Measurements from ENCODE around the gene KYNU. TPM values are rescaled to one million over a fixed set of nuclear protein-coding genes. Genes with fewer than 3 reads are reported as not detected.
"Not testable (repeated sequence)": the region's sequence is repeated elsewhere in the genome, so short reads cannot be mapped to it uniquely, and the experiment has no call there.

Gene KYNU
- total RNA-seq, 1 experiment from 2014 or later: 0.75 TPM

DNA sequence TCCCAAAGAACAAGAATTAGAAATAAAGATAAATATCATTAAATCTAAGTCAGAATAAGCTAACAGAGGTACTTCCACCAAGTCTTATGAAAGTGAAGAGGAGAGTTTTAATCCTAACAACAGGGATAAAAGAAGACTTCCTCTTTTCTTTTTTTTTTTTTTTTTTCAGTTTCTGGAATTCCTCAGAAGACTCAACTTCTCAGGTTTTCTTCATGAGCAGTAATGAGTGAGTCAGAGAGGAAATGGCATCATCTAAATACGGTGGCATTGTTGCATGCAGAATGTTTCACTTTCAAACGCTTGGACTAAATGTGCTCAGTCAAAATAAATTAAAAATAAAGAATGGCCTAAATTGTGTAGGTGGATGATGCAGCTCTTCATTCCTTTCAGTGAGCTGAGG is 206.2 kb downstream of the KYNU start:
- no peaks in the 10 kb centered on the region for H3K27me3 ChIP-seq (ENCODE audit: low read length)
- H3K9me3 ChIP-seq (ENCODE audit: low read length): no peaks in the 10 kb centered on the region
- no peaks in the 10 kb centered on the region for H3K79me2 ChIP-seq (ENCODE audit: low read length)
- no peaks in the 10 kb centered on the region for H3K4me1 ChIP-seq (ENCODE audit: low read length)
- no peak overlapping the region for H3K9ac ChIP-seq (ENCODE audit: low read length)
- H2AFZ ChIP-seq (ENCODE audit: low read length): no peak overlapping the region
- H3K4me3 ChIP-seq (ENCODE audit: low read length): no peak overlapping the region
- H3K9me2 ChIP-seq (replicated peaks; ENCODE audit: insufficient read depth, low read length): no peaks in the 10 kb centered on the region
- H3K36me3 ChIP-seq (ENCODE audit: insufficient read depth, low read length): no peaks in the 10 kb centered on the region
- no peak overlapping the region for H3K4me2 ChIP-seq (ENCODE audit: low read depth, low read length, poor library complexity, severe bottlenecking)
- H4K20me1 ChIP-seq (ENCODE audit: insufficient read depth, low read depth, low read length): no peaks in the 10 kb centered on the region
- no peak overlapping the region for H3K27ac ChIP-seq (ENCODE audit: low read length)
- no peak for DNase-seq

DNA sequence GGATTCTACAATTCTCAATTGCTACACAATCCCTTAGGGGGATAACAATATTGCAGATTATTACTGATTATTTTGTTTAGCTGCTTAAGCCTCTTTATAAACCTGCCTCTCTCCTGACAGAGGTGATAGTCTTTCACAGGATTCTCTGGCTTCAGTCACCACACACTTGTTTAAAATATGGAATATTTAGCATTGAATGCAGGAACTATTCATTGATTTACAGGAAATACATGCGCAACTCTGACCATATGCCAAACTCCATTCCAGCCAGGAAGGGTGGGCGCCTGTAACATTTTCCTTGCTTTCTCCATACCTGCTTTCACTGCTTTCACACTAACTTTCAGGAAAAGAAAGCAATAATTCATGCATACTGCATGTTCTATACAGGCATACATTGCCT is 207.0 kb downstream of the KYNU start:
- Histone ChIP-seq H3K4me1 (ENCODE audit: low read length) (no peaks in the 10 kb centered on the region), H4K20me1 (ENCODE audit: insufficient read depth, low read depth, low read length) (no peaks in the 10 kb centered on the region), H3K4me2 (ENCODE audit: low read depth, low read length, poor library complexity, severe bottlenecking) (no peak overlapping the region), H3K9me3 (ENCODE audit: low read length) (no peaks in the 10 kb centered on the region), H3K9me2 (replicated peaks; ENCODE audit: insufficient read depth, low read length) (no peaks in the 10 kb centered on the region), H3K79me2 (ENCODE audit: low read length) (no peaks in the 10 kb centered on the region), H3K36me3 (ENCODE audit: insufficient read depth, low read length) (no peaks in the 10 kb centered on the region), H3K9ac (ENCODE audit: low read length) (no peak overlapping the region), H3K27ac (ENCODE audit: low read length) (no peak overlapping the region), H3K27me3 (ENCODE audit: low read length) (no peaks in the 10 kb centered on the region), H3K4me3 (ENCODE audit: low read length) (no peak overlapping the region), H2AFZ (ENCODE audit: low read length) (no peak overlapping the region)
- no peak for DNase-seq

DNA sequence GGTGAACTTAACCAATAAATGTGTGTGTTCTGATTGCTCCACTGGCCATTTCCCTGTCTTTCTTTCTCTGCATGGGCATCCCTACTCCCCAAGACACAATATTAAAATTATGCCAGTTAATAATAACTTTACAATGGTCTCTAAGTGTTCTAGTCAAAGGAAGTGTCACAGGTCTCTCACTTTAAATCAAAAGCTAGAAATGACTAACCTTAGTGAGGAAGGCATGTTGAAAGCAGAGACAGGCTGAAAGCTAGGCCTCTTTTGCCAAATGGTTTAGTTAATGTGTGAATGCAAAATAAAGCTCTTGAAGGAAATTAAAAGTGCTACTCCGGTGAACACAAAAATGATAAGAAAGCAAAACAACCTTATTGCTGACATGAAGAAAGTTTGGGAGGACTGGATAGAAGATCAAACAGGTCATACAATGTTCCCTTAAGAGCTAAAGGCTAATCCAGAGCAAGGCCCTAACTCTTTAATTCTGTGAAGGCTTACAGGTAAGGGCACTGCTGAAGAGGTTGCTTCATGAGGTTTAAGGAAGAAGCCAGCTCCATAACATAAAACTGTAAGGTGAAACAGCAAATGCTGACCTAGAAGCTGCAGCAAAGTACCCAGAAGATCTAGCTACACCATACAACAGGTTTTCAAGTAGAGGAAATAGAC is 207.8 kb downstream of the KYNU start:
- Histone ChIP-seq H3K9me3 (ENCODE audit: low read length) (no peaks in the 10 kb centered on the region), H3K4me3 (ENCODE audit: low read length) (no peak overlapping the region), H3K27me3 (ENCODE audit: low read length) (no peaks in the 10 kb centered on the region), H3K9me2 (replicated peaks; ENCODE audit: insufficient read depth, low read length) (no peaks in the 10 kb centered on the region), H2AFZ (ENCODE audit: low read length) (no peak overlapping the region), H3K4me1 (ENCODE audit: low read length) (no peaks in the 10 kb centered on the region), H3K27ac (ENCODE audit: low read length) (no peak overlapping the region), H3K79me2 (ENCODE audit: low read length) (no peaks in the 10 kb centered on the region), H3K36me3 (ENCODE audit: insufficient read depth, low read length) (no peaks in the 10 kb centered on the region), H3K4me2 (ENCODE audit: low read depth, low read length, poor library complexity, severe bottlenecking) (no peak overlapping the region), H3K9ac (ENCODE audit: low read length) (no peak overlapping the region), H4K20me1 (ENCODE audit: insufficient read depth, low read depth, low read length) (no peaks in the 10 kb centered on the region)
- DNase-seq: no peak

DNA sequence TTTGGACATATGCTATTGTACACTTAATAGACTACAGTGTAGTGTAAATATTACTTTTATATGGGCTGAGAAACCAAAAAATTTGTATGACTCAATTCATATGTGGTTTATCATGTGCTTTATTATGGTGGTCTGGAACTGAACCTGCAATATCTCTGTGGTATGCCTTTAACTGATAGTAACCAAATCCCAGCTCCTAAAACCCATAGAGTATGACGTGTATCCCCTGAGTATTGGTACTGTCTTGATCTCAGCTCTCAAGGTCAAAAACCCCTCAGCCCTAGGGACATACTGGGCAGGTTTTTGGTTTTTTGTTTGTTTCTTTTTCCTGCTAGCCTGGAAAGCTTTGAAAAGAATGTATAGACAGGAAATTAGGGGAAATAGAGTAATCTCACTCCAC is 209.6 kb downstream of the KYNU start:
- Histone ChIP-seq H2AFZ (ENCODE audit: low read length) (no peak overlapping the region), H4K20me1 (ENCODE audit: insufficient read depth, low read depth, low read length) (no peaks in the 10 kb centered on the region), H3K79me2 (ENCODE audit: low read length) (no peaks in the 10 kb centered on the region), H3K4me3 (ENCODE audit: low read length) (no peak overlapping the region), H3K4me2 (ENCODE audit: low read depth, low read length, poor library complexity, severe bottlenecking) (no peak overlapping the region), H3K9me2 (replicated peaks; ENCODE audit: insufficient read depth, low read length) (no peaks in the 10 kb centered on the region), H3K27ac (ENCODE audit: low read length) (no peak overlapping the region), H3K4me1 (ENCODE audit: low read length) (no peaks in the 10 kb centered on the region), H3K9me3 (ENCODE audit: low read length) (no peaks in the 10 kb centered on the region), H3K9ac (ENCODE audit: low read length) (no peak overlapping the region), H3K27me3 (ENCODE audit: low read length) (no peaks in the 10 kb centered on the region), H3K36me3 (ENCODE audit: insufficient read depth, low read length) (no peaks in the 10 kb centered on the region)
- no peak for DNase-seq

DNA sequence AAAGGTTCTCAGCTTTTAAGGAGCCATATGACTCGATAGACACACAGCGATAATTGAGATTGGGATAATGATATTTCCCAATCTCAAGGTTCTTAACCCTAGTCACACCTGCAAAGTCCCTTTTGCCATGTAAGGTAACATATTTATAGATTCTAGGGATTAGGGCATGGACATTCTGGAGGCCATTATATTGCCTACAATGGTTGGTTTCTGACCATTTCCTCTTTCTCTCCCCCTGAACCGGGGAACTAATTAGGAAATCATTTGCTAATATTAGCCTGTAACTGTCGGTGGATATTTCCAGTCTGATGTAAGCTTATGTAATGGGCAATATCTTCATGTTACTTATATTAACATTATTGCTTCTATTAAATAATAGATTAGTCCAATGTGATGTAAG is 210.9 kb downstream of the KYNU start:
- Histone ChIP-seq H3K4me1 (ENCODE audit: low read length) (no peaks in the 10 kb centered on the region), H3K4me3 (ENCODE audit: low read length) (no peak overlapping the region), H4K20me1 (ENCODE audit: insufficient read depth, low read depth, low read length) (no peaks in the 10 kb centered on the region), H3K27ac (ENCODE audit: low read length) (no peak overlapping the region), H3K9me2 (replicated peaks; ENCODE audit: insufficient read depth, low read length) (no peaks in the 10 kb centered on the region), H3K36me3 (ENCODE audit: insufficient read depth, low read length) (no peaks in the 10 kb centered on the region), H3K4me2 (ENCODE audit: low read depth, low read length, poor library complexity, severe bottlenecking) (no peak overlapping the region), H3K79me2 (ENCODE audit: low read length) (no peaks in the 10 kb centered on the region), H2AFZ (ENCODE audit: low read length) (no peak overlapping the region), H3K9ac (ENCODE audit: low read length) (no peak overlapping the region), H3K9me3 (ENCODE audit: low read length) (no peaks in the 10 kb centered on the region), H3K27me3 (ENCODE audit: low read length) (no peaks in the 10 kb centered on the region)
- no peak for DNase-seq

DNA sequence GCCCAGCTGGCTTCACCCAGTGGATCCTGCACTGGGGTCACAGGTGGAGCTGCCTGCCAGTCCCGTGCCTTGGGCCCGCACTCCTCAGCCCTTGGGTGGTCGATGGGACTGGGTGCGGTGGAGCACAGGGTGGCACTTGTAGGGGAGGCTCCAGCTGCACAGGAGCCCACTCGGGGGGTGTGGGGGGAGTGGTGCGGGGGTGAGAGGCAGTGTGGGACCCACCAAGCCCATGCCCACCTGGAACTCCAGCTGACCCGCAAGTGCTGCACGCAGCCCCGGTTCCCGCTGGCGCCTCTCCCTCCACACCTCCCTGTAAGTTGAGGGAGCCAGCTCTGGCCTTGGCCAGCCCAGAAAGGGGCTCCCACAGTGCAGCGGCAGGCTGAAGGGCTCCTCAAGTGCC is 212.1 kb downstream of the KYNU start:
- not testable (repeated sequence) for H3K4me1 ChIP-seq (ENCODE audit: low read length); H4K20me1 ChIP-seq (ENCODE audit: insufficient read depth, low read depth, low read length)

More for the DNA sequence above, 212.1 kb downstream of the KYNU start:
- H3K4me2 ChIP-seq (ENCODE audit: low read depth, low read length, poor library complexity, severe bottlenecking); H3K9ac ChIP-seq (ENCODE audit: low read length); H3K27ac ChIP-seq (ENCODE audit: low read length); H3K9me3 ChIP-seq (ENCODE audit: low read length); H3K79me2 ChIP-seq (ENCODE audit: low read length); H2AFZ ChIP-seq (ENCODE audit: low read length); H3K36me3 ChIP-seq (ENCODE audit: insufficient read depth, low read length); H3K4me3 ChIP-seq (ENCODE audit: low read length); DNase-seq; H3K9me2 ChIP-seq (replicated peaks; ENCODE audit: insufficient read depth, low read length); H3K27me3 ChIP-seq (ENCODE audit: low read length): not testable (repeated sequence)

Small RNA genes lying within 50 kb of the gene (small RNA-seq; reads per million reads assigned to genes)
- gene MTND4LP12: not detected
